GM19328 (cell line): ENCODE measurements around the gene GRB10.

Experiments used
- ATAC-seq: cut with Tn5 transposase; IDR thresholded peaks from one replicate; pipeline ENCODE4 v1.9.1; 2021; ENCODE audit warnings: mild to moderate bottlenecking, moderate library complexity; ENCODE audit not compliant: unreplicated experiment

GRB10 gene

DNA sequence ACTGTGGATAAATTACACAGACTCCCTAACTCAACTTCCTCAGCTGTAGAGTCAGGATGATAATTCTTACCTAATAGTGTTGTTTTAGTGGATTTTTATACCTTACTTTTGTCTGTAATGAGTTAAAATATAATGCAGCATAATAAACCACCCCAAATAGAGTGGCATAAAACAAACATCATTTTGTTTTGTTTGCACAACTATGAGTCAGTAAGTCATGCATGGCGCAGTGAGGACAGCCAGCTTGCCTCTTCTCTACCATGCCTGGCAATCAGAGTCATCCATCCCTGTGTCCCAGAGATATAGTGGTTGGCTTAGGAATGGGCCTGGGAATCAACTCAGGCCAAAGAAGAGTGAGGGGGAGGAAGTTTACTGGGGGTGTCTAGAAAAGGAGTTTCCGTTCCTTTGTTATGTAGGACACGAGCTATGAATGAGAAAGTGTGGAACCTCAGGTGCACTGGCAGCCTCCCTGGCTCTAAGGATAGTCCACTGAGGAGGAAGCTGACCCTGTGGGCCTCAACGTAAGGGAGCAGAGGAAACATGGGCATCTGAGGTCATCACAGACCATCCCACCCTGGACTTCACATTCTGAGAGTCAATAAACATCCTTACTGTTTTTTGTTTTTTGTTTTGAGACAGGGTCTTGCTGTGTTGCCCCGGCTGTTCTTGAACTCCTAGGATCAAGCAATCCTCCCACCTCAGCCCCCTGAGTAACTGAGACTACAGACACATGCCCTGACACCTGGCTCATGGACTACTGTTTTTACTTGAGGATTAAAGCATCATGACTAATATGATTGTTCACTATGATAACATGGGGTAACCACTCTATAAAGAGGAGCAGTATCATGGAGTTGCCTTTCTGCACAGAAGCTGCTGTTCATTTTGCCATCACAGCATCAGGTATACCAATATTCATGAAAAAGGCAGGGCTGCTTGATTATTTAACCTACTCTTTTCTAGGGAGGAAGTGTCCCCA lies 21.0 kb upstream of the GRB10 start:
- no peak for ATAC-seq

DNA sequence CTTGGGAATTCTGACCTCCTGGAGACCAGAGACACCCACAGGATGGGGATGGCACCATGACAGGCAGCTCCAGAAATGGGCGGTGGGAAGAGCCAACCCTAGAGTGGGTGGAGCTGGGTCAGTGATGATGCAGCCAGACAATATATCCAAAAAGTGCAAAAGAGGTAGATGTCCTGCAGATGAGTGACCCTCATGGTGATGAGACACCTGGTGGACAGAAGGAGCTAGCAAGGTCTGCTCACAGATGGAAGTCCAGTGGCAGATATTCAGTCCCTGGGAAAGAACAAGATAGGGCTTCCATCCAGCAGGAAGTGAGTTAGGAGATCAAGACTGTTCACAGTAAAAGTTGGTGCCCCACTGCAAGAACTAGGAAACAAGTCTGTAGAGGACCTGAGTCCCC lies 19.2 kb upstream of the GRB10 start:
- ATAC-seq = no peak

DNA sequence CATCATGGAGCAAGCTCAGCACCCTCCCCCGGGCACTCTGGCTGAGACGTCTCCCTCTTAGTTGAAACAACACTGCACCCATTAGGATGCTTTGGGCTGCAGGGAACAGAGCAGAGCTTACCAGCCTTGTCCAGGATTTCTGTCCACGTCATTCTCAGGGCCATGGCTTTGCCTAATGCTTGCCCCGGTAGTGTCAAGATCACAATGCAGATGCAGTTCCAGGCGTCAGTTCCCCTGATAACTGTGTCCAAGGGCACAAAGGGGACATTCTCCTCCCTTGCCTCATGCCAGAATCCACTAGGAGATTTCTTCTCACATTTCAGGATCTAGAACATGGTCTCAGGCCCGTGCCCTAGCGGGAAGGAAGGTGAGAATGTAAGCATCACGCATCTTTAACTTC lies 17.2 kb upstream of the GRB10 start:
- ATAC-seq = no peak

- ATAC-seq = no peak
Observed at GRCh38 chr7:50798126-50798525, 15.4 kb upstream of the GRB10 start.

- no peak for ATAC-seq
Observed at GRCh38 chr7:50795831-50796230, 13.1 kb upstream of the GRB10 start.

GRCh38 chr7:50795253-50795652 lies 12.6 kb upstream of the GRB10 start:
- ATAC-seq = no peak

DNA sequence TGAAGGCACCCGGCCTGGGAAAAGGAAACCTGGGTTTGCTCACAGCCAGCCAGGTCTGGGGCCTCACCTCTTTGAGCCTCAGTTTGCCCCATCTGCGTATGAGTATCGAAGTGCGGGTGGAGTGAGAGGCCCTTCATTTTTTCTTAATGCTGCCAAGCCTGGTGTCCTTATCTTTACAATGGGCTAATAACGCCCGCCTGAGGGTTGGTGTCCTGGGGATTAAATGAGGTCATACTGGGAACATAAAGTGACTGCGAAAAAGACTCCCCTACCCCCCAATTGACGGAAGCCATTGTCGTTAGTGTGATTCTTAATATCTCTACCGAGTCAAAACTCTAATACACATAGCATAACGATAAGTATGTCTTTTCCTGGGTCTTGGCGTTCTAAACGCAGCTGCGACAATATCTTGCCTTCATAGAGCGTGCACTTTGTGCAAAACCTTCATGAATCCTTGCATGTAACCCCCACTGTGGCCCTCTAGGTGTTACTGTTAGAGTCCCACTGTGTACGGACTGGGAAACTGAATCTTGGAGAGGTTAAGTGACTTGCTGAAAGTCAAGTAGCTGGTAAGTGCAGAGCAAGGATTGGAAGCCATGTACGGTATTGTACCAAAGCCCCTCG lies 11.4 kb upstream of the GRB10 start:
- ATAC-seq = no peak

DNA sequence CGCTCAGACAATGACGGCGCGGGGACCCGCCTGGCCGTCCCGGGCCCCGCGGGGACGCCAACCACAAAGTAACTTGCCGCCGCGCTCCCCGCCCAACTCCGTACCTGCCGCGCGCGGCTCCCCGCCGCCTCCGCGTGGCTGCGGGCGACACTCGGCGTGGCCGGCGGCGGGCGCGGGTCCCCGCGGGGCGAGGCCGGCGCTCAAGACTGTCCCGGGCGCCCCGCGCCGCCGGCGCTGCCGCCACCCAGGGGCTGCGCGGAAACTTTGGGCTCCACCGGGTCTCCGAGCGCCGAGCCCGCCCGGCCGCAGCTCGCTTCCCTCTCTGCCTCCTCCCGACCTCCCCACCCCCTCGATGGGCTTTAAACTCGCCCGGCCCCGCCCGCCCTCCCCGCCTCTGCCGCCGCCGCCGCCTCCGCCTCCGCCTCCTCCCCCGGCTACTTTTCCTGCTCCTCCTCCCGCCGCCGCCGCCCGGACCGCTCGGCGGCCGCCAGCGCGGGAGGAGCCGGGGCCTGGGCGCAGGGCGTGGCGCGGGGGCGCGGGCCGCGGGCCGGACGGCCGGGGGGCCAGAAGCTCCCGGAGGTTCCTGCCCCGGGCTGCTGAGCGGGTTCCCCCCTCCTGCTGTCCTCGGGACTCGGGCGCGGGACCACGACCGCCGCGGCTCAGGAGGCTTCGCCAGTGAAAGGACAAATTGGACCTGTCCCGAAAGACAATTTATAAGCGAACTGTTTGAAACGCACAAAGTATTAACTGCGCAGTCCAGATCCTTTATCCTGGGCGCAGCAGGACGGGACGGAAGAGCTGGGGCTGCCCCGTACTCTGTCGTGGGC lies 10.6 kb upstream of the GRB10 start:
- ATAC-seq = no peak

GRCh38 chr7:50792342-50793119 lies 9.8 kb upstream of the GRB10 start:
- ATAC-seq = no peak

GRCh38 chr7:50791938-50792341 lies 9.2 kb upstream of the GRB10 start:
- no peak for ATAC-seq

DNA sequence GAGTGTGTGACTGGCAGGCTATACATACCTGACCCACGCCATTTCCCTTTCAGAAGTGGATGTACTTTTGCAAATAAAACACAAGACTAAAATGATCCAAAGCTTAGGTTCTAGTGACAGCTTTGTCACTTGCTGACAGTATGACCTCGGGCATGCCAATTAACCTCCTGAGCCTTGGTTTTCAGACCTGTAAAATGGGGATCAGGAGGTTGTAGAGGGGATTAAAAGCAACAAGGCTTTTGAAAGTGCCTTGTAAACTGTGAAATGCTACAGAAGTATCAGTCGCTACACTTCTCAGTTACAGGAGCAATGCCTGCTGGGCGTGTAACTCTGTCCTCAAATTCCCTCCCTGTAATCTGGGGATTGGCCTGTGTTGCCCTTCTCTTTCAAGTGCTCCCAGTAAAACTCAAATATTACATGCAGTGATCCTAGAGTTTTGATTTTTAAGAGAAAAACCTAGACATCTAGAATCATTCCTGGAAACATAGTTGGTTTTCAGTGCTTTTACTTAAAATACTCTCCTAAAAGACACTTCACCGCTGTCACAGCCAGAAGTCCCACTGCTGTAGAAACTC lies 8.8 kb upstream of the GRB10 start:
- no peak for ATAC-seq

DNA sequence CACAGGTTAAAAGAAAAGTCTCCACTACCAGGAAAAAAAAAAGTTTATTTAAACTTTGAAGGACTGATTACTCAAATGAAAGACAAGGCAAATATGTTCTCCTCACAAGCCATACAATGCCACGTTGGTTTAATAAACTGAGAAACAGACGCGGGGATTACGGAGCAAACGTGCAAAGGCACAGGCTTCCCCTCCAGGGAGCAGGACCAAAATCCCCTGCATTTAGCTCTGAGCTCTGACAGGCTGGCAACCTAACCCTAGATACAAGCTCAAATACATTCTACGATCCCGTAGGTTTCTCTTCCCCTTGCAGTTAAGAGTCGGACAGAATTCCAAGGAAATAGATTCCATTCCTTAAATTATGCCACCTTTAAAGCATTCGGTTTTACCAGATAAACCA lies 7.7 kb upstream of the GRB10 start:
- ATAC-seq = no peak

- no peak for ATAC-seq
Observed at GRCh38 chr7:50788382-50788781, 5.7 kb upstream of the GRB10 start.

DNA sequence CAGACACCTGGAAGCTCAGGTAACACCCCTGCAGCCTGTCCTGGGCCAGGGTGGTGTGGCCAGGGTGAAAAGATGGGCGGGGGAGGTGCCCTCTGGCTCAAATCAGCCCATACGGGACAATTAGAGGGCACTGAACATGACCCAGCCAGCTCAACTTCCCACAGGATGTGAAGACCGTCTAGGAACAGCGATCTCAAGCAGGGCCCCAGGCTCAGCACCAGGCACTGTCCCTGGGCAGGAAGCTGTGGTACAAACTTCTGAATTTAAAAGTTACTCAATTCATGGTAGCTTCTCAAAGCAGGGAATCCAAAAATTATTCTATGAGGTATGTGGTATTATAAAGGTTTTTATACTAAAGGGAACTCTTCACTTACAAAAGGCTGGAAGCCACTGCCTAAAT lies 5.1 kb upstream of the GRB10 start:
- no peak for ATAC-seq

GRCh38 chr7:50785346-50785745 lies 2.6 kb upstream of the GRB10 start:
- no peak for ATAC-seq

GRCh38 chr7:50783801-50784507 lies 1.3 kb upstream of the GRB10 start:
- ATAC-seq = no peak

GRCh38 chr7:50783303-50783702 lies 607 bp upstream of the GRB10 start:
- ATAC-seq = no peak

GRCh38 chr7:50781381-50782293 lies 1.1 kb downstream of the GRB10 start:
- no peak for ATAC-seq

DNA sequence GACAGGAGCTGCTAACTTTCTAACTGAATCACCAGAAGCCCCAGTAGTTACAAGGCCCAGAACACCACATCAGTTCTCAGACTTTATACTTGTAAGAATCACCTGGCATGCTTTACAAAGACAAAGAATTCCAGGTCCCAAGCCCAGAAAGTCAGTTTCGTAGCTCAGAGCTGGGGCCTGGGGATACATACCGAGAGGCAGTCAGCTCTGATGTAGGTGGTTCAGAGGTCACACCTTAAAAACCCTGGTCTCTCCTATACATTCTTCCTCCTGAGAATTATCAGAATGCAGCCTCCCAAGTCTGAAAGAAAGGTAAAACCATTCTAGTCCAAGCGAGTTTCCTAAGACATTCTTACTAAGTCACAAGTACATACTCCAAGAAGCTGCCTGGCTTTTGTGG lies 2.3 kb downstream of the GRB10 start:
- ATAC-seq = no peak
